Fibroblast of upper back skin (primary cell): ENCODE data around the gene C9orf72.

Experiments
- DNase-seq: peaks from one replicate; pipeline ENCODE4 v3.0.0-alpha.2; 2013

C9orf72 gene

DNA sequence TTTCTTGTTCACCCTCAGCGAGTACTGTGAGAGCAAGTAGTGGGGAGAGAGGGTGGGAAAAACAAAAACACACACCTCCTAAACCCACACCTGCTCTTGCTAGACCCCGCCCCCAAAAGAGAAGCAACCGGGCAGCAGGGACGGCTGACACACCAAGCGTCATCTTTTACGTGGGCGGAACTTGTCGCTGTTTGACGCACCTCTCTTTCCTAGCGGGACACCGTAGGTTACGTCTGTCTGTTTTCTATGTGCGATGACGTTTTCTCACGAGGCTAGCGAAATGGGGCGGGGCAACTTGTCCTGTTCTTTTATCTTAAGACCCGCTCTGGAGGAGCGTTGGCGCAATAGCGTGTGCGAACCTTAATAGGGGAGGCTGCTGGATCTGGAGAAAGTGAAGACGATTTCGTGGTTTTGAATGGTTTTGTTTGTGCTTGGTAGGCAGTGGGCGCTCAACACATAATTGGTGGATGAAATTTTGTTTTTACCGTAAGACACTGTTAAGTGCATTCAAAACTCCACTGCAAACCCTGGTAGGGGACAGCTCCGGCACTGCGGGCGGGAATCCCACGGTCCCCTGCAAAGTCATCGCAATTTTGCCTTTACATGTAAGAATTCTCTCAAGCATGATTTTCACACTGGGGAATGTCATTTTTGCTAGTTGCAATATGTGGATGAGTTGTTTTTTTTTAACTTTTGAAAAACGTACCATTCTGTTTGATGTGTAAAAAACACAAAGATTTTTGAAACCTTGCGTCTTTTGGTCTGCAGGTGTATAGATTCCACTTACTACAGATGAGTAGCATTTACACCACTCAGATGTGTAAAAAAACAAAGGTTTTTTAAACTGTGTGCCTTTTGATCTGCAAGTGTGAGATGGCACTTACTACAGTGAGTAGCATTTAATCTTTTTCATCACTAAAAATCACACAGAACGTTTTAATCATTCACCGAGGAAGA lies 631 bp upstream of the C9orf72 start:
- DNase-seq = peak; percentile 98

DNA sequence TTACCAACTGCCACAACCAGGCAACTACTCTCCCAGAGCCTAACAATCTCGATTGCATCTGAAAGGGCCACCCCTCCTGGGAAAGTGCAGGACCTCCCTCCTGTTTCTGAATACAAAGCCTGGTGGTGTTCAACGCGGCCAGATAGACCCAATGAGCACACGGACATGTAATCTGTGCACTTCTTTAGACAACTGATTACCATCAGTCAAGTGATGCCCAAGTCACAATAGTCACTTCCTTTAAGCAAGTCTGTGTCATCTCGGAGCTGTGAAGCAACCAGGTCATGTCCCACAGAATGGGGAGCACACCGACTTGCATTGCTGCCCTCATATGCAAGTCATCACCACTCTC lies 739 bp downstream of the C9orf72 start:
- peak; percentile 3 for DNase-seq

- no peak for DNase-seq
Observed at GRCh38 chr9:27572061-27572460, 1.2 kb downstream of the C9orf72 start.

DNA sequence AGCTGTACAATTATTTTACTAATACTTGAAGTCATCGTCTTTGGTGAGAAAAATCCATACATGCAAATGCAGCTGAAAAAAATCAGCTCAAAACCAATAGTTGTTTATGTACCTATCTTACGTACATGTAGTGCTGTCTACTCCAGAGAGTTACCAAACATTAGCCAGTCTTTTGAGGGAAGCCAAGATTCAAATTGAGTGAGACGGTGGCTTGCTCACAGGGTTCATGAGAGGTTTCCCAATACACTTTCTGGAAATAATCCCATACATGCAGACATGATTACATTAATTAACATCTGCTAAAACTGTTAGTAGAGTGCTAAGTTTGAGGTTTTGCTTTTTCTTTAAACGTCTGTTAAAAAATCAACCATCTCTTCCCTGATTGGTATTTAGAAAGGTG lies 2.3 kb downstream of the C9orf72 start:
- no peak for DNase-seq

DNA sequence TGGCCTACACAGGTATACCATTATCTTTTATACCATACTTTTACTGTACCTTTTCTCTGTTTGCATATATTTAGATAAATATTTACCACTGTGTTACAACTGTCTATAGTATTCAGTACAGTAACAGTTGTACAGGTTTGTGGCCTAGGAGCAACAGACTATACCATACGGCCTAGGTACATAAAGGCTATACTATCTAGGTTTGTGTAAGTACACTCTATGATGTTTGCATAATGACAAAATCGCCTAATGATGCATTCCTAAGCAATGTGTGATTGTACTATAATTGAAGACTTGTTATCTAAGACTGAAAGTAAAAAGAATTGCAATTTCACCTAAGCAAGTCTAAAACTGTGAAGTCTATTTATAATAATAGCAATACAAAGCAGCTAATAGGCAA lies 3.9 kb downstream of the C9orf72 start:
- DNase-seq = no peak

DNA sequence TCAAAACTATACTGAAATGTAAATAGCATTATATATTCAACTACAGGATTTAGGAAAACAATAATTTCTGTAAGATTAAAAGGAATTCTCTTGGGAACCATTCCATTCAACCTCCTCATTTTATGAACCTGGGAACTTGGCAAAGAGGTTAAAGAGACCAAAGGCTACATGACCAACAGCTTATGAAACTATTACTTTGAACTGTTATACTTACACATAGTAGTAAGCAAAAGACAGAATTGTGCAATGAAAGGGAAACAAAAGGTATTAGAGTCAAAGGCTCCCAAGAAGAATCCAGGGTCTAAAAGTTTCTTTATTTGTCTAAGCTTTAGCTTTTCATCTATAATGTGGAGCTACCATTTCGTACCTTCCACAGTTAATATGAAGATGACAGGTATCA lies 7.2 kb downstream of the C9orf72 start:
- DNase-seq = peak; percentile 7

GRCh38 chr9:27565696-27566095 lies 7.6 kb downstream of the C9orf72 start:
- no peak for DNase-seq

- DNase-seq = no peak
Observed at GRCh38 chr9:27564670-27565069, 8.6 kb downstream of the C9orf72 start.

DNA sequence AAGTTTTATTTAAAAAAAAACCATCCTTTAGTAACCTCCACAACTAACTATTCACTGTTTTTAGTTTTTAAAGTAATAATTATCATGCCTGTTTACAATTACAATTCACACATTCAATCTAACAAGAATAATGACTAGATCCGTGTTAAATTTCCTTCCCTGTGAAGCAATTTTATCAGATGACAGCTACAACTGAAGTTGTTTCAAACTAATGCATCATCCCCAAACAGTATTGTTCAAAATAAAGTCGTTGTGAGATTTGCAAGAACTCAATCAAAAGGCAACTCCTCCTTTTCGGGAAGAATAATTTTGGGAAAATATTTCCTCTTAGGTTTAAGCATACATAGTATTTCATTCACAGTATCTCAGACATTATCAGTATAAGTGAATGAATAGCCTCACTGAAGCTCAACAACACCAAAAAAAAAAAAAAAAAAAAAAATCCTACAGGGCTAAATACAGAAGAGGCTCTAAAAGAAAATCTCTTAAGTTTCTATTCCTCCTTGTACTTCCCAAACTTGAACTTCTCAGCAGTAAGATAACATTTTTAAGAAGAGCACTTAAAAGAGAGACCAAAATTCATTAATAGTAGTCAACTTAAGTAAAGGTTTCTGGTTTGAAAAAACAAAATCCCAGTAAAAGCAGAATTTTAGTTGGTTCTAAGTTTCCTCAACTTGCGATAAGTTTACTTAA lies 9.4 kb downstream of the C9orf72 start:
- DNase-seq = no peak

GRCh38 chr9:27561685-27562084 lies 11.6 kb downstream of the C9orf72 start:
- no peak for DNase-seq

GRCh38 chr9:27560457-27560856 lies 12.8 kb downstream of the C9orf72 start:
- DNase-seq = no peak

DNA sequence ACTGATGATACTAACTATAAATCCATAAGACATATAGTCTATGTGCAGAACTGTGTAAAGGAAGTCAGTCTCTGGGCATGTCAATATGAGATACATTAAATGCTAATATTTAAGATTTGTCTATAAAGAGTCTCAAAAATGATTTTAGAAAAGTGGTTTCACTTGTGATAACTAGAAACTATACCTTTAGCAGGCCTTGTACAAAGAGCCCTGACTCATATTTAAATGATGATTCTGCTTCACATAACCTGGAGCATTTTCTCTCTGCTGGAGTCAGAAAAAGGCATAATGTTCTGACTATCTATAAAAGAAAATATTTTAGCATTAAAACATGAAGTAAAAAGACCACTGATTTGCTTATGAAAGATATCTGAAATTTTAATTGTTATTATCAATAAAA lies 15.0 kb downstream of the C9orf72 start:
- no peak for DNase-seq

- no peak for DNase-seq
Observed at GRCh38 chr9:27556470-27556869, 16.8 kb downstream of the C9orf72 start.

DNA sequence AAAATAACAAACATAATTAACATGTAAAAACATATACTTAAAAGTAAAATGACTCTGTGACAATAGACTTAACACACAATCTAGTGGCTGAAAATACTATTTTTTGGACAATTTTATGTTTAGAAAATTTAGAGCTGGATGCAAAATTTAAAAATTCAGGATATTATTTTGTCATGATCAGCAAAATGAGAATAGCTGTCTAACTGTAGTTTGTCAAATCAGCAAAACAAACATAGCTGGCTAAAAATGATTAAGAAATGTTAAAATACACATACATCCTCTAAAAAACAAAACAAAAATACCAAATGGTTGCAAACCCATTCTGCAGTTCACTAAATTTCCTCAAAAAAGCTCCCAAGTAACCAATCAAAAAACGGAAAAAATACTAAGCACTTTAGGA lies 18.6 kb downstream of the C9orf72 start:
- DNase-seq = no peak

DNA sequence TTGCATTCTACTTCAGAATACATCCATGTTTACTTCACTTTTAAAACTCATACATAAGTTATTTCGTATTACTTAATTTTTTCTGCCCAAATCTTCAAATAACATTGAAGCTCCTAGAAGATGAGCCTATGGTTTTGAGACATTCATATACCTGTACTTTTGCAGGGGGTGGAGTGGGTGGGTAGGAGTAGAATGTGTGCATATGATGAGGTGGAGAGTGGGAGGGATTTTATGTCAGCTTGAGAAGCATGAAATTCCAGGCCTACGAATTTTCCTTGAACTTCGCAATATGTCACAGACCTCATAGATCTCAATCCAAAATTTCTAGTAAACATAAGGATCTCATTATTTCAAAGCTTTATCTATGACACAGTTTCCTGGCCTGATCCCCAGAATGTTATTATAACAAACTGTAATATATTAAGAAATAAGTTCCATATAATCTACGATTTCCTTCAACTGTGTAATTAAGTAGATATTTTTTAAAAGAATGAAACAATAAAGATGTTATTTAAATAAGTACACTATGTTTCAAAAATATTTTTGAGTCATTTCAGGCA lies 24.0 kb downstream of the C9orf72 start:
- DNase-seq = peak; percentile 58

DNA sequence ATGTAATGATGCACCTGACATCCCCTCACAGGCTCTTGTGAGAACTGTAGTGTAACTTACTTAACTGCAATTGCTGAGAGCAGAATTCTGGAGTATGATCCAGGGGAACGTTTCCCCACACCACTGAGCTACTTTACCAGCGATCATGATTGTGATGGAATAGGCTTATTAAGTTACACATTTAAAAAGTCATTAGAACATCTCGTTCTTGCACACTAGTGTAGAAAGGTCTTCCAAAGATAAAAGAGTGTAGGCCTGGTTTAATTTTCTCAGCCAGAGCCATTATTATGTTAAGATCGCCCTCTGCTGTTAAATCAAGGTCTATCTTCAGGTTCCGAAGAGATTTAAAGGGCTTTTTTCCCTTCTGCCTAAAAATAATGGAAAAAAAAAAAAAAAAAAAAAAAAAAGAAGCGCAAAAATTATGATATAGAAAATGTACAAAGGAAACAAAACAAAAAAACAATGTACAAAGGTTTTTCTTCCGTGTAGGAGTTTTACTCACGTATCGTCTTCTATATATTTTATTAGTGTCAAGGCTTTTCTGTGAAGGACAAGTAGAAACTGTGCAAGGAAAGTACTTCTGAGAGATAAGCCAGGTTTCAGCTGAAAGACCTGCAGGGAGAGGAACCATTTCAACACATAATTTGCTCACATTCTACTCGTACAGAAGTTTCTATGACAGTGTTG lies 25.1 kb downstream of the C9orf72 start:
- peak; percentile 35 for DNase-seq

GRCh38 chr9:27545471-27545870 lies 27.8 kb downstream of the C9orf72 start:
- DNase-seq = no peak

- no peak for DNase-seq
Observed at GRCh38 chr9:27542508-27542907, 30.8 kb downstream of the C9orf72 start.

DNA sequence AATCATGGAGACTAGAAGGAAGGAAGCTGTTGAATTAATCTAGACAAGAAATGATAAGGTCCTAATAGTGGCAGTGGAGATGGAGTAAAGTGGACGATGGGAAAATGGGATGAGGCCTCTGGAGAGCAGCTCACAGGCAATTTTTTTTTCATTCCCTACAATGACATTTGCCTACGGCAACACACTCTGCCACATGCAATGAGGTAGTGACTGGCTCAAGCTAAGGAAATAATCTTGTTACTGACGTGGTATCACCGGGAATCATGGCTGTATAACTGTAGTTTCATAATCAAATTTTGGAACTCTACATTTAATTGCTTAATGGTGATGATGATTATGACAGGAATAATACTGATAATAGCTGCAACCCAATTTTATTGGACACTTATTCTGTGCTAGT lies 31.5 kb downstream of the C9orf72 start:
- no peak for DNase-seq

DNA sequence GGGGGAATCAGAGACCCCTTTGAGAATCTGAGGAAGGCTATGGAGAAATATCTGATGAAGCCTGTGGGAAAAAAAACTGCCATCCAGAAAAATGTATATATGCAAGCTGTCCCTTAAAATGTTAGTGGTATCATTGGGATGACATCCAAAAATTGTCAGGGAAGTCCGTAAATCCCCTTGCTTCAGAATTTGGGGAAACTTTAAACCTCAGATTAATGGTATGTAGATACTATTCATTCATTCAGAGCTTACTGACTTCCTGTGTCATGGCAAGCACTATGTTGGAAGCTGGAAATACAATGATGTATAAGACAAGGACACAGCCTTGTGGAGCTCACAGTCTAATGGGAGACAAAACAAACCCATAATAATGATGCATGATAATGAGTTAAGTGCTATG lies 32.8 kb downstream of the C9orf72 start:
- peak; percentile 11 for DNase-seq

- DNase-seq = peak; percentile 42
Observed at GRCh38 chr9:27539479-27540441, 33.5 kb downstream of the C9orf72 start.

- DNase-seq = no peak
Observed at GRCh38 chr9:27538647-27539046, 34.6 kb downstream of the C9orf72 start.
